Measurements from ENCODE around the gene GJB3. TPM values are rescaled to one million over a fixed set of nuclear protein-coding genes. Genes with fewer than 3 reads are reported as not detected.

Gene GJB3
- total and polyA plus RNA-seq, 10 of the 15 experiments (the other 5 are each of a cell fraction or from before 2014, with no cell fraction given), result not detected

DNA sequence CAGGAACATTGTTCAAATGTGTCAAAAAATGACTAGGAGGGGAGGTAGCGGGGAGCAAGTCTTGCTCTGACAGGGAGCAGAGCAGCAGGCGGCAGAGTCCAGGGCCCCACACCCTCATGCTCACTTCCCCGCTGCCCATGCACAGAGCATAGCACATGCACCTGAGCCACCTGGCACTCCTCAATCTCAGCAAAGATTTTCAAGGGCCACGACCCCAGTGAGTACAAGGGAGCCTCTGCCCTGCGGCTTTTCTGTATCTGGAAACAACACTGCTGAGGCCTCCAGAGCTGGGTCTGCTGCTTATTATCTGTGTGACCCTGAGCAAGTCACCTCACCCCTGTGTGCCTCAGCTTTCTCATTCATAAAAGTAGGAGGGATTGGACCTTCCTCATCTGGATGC is 1.1 kb upstream of the GJB3 start:
- ATAC-seq (no peak), FAIRE-seq (no peak), DNase-seq (ENCODE audit: low read depth, low spot score) (no peak)
- Histone ChIP-seq H3K27ac (ENCODE audit: control insufficient read depth, insufficient read depth) (no peak overlapping the region), H3K4me2 (ENCODE audit: control insufficient read depth, insufficient read depth) (no peak overlapping the region), H4K20me1 (ENCODE audit: control insufficient read depth, insufficient read depth) (no peaks in the 10 kb centered on the region), H3K9ac (ENCODE audit: control insufficient read depth, insufficient read depth, low read length) (no peak overlapping the region), H3K9me3 (replicated peaks; ENCODE audit: control insufficient read depth, insufficient read depth, low read length) (no peaks in the 10 kb centered on the region), H3K79me2 (ENCODE audit: control insufficient read depth, insufficient read depth, low read length) (no peaks in the 10 kb centered on the region), H2AFZ (ENCODE audit: control insufficient read depth, low read depth, low read length) (no peak overlapping the region), H3K36me3 (ENCODE audit: control insufficient read depth in 2 of 2, insufficient read depth in 2 of 2, low read length in 1 of 2) (no peaks in the 10 kb centered on the region), H3K4me1 (ENCODE audit: control insufficient read depth, insufficient read depth, low read length) (no peaks in the 10 kb centered on the region), H3K27me3 (replicated peaks in 1 of 2; ENCODE audit: control insufficient read depth in 2 of 2, insufficient read depth in 2 of 2, low read length in 1 of 2) (peaks cover 2 to 10% of the 10 kb centered on the region in 2 experiments; a peak in 3 of 4 replicates), H3K4me3 (no peak overlapping the region)
- ChIA-PET POLR2A (no interaction called here), SMC1A (ENCODE audit: uncharacterized antibody, unreplicated experiment) (no interaction called here), CTCF (interaction anchor here (1.2 kb wide), 1 partner anchor 72 kb away, joined by 3 read pairs; no protein-coding TSS in a partner anchor), RAD21 (ENCODE audit: unreplicated experiment) (no interaction called here)
- BruUV-seq (replicated peaks), result no TSS peak
- intact Hi-C loops (cut with micrococcal nuclease; ENCODE audit: unreplicated experiment), result no loop called here
- 54% methylated on average over 5 of the region's 5 CpGs for WGBS (ENCODE audit: insufficient coverage, insufficient replicate concordance, low lambda C conversion rate, missing lambda C conversion rate)
- in situ Hi-C loops (cut with MboI), result no loop called here
- TF ChIP-seq SMAD5 (IDR thresholded peaks at IDR 0.05; ENCODE audit: low read depth) (no peak), ZNF274 (IDR thresholded peaks at IDR 0.05; ENCODE audit: insufficient read depth, insufficient read length) (no peak), CBX5 (IDR thresholded peaks at IDR 0.05; ENCODE audit: low read depth) (no peak), PAX5 (IDR thresholded peaks at IDR 0.05; ENCODE audit: borderline replicate concordance, low read depth, low read length) (no peak), SMAD1 (IDR thresholded peaks at IDR 0.05; ENCODE audit: low read depth, partially characterized antibody) (no peak), GATAD2B (conservative IDR thresholded peaks at IDR 0.05; ENCODE audit: low read depth) (no peak), NFIC (IDR thresholded peaks at IDR 0.05; ENCODE audit: low read depth, low read length) (no peak), CHD1 (IDR thresholded peaks at IDR 0.05; ENCODE audit: low read depth, low read length) (no peak), FOXM1 (IDR thresholded peaks at IDR 0.05; ENCODE audit: low read depth, low read length) (no peak), STAT3 (IDR thresholded peaks at IDR 0.05; ENCODE audit: low read depth, low read length) (no peak)
- TF ChIP-seq, protein P1, sequence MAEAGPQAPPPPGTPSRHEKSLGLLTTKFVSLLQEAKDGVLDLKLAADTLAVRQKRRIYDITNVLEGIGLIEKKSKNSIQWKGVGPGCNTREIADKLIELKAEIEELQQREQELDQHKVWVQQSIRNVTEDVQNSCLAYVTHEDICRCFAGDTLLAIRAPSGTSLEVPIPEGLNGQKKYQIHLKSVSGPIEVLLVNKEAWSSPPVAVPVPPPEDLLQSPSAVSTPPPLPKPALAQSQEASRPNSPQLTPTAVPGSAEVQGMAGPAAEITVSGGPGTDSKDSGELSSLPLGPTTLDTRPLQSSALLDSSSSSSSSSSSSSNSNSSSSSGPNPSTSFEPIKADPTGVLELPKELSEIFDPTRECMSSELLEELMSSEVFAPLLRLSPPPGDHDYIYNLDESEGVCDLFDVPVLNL (IDR thresholded peaks at IDR 0.05; ENCODE audit: low read depth, low read length), result no peak
